Measurements from ENCODE around the gene HRH2.
"Not testable (repeated sequence)": the region's sequence is repeated elsewhere in the genome, so short reads cannot be mapped to it uniquely, and the experiment has no call there.

The HRH2 gene

GRCh38 chr5:175736652-175737051, 78.8 kb downstream of the HRH2 start:
- DNase-seq (ENCODE audit: low read depth in 1 of 2, low spot score in 1 of 2) = no peak

DNA sequence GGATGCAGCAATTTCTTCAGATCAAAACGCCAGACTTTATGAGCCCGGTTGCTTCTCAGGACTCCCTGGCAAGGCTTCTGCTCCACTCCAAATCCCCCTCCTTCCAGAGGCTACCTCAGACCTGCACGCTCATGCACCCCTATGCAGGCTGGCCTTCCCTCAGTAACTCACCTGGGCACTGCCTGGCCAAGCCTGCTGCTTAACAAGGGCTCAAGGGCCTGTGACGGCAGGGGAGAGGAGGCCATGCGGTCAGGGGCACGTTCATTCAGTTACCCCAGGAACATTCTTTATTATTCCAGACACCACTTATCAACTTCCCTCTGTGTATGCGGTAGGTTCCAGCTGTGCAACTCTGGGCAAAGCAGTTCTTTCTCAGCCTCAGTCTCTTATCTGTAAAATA, 79.6 kb downstream of the HRH2 start:
- no peak for DNase-seq (ENCODE audit: low read depth in 1 of 2, low spot score in 1 of 2)

DNA sequence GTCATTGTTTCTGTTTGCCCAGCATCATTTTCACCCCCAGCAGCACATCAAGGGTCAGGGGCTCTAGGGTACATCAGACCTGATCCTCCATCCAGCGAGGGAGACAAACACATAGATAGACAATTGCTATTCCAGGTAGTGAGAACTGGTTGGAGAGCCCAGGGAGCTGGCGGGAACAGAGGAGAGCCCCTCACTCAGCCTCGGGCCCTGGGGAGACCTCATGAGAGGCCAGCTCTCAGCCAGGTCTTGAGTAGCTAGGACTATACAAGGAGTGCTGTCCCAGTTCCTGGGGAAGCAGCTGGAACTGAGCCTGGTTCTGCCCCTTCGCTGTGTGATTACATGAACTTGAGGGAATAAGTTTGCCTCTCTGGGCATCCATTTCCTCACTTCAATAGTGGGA, 80.3 kb downstream of the HRH2 start:
- no peak for DNase-seq (ENCODE audit: low read depth in 1 of 2, low spot score in 1 of 2)

DNA sequence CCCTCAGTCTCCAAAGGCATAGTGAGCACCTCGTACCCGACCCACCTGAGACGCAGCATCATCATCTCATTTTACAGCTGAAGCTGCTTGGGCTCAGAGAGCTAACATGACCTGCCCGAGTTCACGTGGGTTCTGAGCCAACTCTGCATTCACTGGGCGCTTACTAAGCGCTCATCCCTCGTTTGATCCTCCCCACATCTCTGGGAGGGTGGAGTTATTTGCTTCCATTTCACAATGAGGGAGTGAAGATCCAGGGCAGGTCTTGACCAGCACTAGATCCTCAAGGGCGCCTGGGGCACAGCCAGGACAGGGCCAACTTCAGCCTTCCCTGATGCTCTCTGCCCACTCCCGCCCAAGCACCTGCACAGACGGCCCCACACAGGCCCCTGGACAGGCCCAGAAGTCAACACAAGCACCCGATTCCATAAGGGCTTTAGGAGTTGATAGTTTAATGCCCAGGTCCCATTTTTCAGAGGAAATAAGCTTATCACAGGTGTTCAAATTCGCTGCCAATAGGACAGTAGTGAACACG, 80.8 kb downstream of the HRH2 start:
- DNase-seq (ENCODE audit: low read depth in 1 of 2, low spot score in 1 of 2) = no peak

GRCh38 chr5:175740014-175740413, 82.1 kb downstream of the HRH2 start:
- no peak for DNase-seq (ENCODE audit: low read depth in 1 of 2, low spot score in 1 of 2)

GRCh38 chr5:175741556-175741955, 83.7 kb downstream of the HRH2 start:
- no peak for DNase-seq (ENCODE audit: low read depth in 1 of 2, low spot score in 1 of 2)

DNA sequence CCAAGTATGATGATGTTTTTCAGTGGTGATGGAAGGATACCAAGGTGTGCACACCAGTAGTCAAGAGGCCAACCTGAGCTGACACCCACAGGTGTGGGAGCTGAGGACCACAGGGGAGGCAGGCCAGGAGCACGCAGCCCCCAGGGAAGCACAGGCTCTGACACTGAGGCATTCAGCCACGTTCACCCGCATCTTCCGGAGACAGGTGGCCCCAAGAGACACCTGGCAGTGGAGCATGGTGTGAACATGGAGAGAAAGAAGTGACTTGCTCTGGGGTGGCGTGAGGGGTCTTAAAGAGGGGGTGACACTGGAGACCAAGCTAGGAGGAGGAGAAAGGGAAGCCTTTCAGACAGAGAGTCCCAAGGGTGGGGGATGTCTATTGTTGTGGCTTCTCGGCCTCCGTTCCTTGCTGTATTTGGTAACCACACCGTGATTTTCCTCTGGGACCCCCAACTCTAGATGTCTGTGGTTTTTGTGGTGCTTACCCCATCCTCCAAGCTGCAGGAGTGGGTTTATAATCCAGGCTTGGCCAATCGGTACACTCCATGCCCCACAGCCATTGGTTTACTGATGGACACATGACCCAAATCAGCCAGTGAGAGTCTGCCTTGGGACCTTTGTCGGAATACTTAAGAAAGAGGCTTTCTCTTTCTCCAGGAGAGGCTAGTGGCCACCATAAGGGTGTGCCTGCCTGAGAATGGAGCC, 84.6 kb downstream of the HRH2 start:
- no peak for DNase-seq (ENCODE audit: low read depth in 1 of 2, low spot score in 1 of 2)

- DNase-seq (ENCODE audit: low read depth in 1 of 2, low spot score in 1 of 2) = no peak
These were observed 85.9 kb downstream of the HRH2 start for GRCh38 chr5:175743676-175744210.

DNA sequence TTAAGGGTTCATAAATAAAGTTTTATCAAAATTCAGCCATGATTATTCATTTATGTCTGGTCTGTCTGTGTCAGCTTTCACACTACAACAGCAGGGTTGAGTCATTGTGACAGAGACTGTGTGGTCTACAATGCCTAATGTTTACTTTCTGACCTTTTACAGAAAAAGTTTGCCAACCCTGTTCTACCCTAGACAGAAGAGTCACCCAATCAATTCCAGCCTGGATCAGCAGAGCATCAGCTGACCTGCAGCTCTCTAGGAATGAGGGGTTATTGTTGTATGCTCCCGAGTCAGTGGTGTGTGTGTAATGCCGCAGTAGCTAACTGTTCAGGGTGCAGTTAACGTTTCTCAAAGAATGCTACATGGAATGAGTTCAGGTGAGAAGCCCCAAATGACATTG, 87.3 kb downstream of the HRH2 start:
- DNase-seq (ENCODE audit: low read depth in 1 of 2, low spot score in 1 of 2) = no peak

- DNase-seq (ENCODE audit: low read depth in 1 of 2, low spot score in 1 of 2) = no peak
These were observed 89.0 kb downstream of the HRH2 start for GRCh38 chr5:175746851-175747250.

DNA sequence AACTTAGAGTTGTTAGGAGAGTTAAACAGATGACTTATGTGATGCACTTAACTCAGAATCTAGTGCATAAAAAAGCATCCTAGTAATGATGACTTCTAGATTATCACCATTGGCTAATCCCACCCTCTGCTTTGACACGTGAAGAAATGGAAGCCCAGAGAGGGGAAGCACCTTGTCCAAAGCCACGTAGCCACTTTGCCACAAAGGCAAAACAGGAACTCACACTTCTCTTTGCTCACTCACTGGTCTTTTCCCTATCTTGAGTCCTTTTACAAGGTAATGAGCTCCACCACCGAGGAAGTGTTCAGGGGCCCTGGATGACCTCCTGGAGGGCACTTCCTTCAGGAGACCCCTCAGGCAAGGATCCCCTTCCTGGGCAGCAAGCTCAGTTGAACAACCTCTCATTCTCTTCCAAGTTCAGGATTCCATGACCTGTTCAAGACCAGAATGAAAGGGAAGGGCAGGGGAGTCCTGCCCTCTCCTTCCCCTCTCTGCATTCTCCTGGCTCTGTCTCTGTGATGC, 89.7 kb downstream of the HRH2 start:
- no peak for DNase-seq (ENCODE audit: low read depth in 1 of 2, low spot score in 1 of 2)

DNA sequence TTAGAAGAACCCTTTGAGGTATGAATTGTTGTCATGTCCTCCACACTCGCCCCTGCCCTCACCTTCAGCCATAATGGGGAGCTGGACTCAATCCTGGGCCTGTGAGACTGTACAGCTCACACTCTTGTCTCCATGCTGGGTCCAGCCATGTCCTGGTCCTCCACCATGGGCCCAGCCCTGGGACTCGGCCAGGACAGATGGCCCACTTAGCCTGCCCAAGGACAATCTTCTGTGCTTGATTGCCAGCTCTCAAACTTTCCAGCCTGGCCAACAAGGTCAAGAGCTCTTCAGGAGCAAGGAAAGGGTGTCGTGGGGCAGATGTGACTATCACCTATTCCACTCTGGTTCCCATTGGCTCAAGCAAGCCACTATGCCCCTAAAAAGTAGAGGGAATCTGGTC, 90.8 kb downstream of the HRH2 start:
- no peak for DNase-seq (ENCODE audit: low read depth in 1 of 2, low spot score in 1 of 2)

- DNase-seq (ENCODE audit: low read depth in 1 of 2, low spot score in 1 of 2) = no peak
These were observed 91.7 kb downstream of the HRH2 start for GRCh38 chr5:175749591-175749990.

- no peak for DNase-seq (ENCODE audit: low read depth in 1 of 2, low spot score in 1 of 2)
These were observed 92.7 kb downstream of the HRH2 start for GRCh38 chr5:175750511-175750931.

DNA sequence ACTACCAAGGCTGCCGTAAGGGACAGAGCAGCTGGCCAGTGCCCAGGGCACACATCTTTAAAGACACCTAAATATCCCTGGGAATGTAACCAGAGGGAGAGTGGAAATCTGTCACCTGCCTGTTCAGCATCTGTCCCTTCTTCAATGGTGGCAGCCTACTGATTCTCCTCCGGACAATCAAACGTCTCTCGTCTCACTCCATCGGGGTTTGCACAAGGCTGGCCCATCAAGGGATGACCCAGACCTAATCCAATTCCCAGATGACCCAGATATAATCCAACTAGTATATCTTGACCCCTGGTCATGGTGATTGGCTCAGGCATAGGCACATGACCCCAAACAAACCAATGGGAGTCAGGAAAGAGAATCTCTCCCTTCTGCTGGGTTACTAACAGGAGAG, 93.5 kb downstream of the HRH2 start:
- DNase-seq (ENCODE audit: low read depth in 1 of 2, low spot score in 1 of 2) = no peak

- no peak for DNase-seq (ENCODE audit: low read depth in 1 of 2, low spot score in 1 of 2)
These were observed 95.1 kb downstream of the HRH2 start for GRCh38 chr5:175752826-175753535.

DNA sequence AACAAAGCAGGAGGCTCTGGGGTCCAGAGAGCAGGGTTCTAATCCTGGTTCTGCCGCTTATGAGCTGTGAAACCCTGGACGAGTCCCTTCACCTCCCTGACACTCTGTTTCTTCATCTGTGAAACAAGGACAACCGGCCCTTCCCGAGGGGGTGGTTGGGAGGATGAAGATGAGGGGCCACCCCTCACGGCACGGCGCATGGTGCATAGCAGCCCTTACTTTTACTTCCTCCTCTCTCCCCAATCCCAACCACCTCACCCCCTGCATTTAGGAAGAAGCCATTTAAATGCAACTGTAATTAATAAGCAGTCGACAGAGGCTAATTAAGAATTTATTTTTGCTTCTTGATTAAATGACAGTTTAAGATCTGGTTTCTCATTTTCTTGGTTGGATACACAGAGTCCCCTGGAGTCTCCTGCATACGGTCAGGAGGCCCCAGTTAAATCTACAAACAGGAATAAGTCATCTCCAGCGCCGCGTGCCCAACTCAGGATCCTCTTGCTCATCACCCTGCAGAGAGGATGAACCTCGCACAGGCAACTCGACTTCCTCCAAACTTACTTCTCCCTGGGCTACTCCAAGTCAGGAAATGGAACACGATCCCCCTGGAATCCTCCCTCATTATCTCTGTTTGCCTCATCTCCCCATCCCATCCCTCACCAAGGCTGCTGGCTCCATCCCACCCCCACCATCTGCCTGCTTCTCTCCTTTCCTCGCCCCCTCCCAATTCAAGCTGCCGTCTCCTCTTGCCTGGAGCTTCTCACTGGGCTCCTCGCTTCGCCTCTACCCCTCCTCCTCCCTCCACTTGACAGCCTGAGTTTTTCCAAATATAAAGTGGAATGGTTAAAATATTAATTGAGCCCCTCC, 95.9 kb downstream of the HRH2 start:
- no peak for DNase-seq (ENCODE audit: low read depth in 1 of 2, low spot score in 1 of 2)

GRCh38 chr5:175759991-175760390, 102.1 kb downstream of the HRH2 start:
- not testable (repeated sequence) for DNase-seq (ENCODE audit: low read depth in 1 of 2, low spot score in 1 of 2)
